Brain microvascular endothelial cell (primary cell): ENCODE results near the gene ACTG2.

Source experiments
- DNase-seq: peaks from one replicate; pipeline ENCODE4 v3.0.0-alpha.2; 2020
- H3K27ac ChIP-seq: fragments of 250-450 bp; sonication (Bioruptor Pico); 2 replicates; pipeline ENCODE4 v1.5.1; 2020; ENCODE audit warnings: mild to moderate bottlenecking, moderate library complexity
- H3K27me3 ChIP-seq: fragments of 250-450 bp; sonication (Bioruptor Pico); replicated peaks from 2 replicates; pipeline ENCODE4 v1.5.1; 2020; ENCODE audit warnings: mild to moderate bottlenecking
- H3K36me3 ChIP-seq: fragments of 250-450 bp; sonication (Bioruptor Pico); replicated peaks from 2 replicates; pipeline ENCODE4 v1.5.1; 2020; ENCODE audit warnings: mild to moderate bottlenecking
- H3K4me3 ChIP-seq: 2 replicates; pipeline ENCODE4 v1.5.1; 2011; ENCODE audit warnings: low read depth, mild to moderate bottlenecking, control low read depth, low read length, moderate library complexity
- CTCF ChIP-seq: IDR thresholded peaks from 2 replicates; pipeline ENCODE4 v1.5.1; 2011; ENCODE audit warnings: low read depth, mild to moderate bottlenecking, moderate library complexity, low read length, control low read depth, inconsistent platforms; ENCODE audit errors: missing control alignments
- in situ Hi-C: cut with HindIII; loops from 2 replicates; pipeline ENCODE4 v1.10.0; 2017; ENCODE audit warnings: low sequenced_read_pairs, low pct_ligation_motif_present

The ACTG2 gene

GRCh38 chr2:73888388-73888787 lies 4.4 kb upstream of the ACTG2 start:
- TF ChIP-seq CTCF = no peak
- H3K4me3 ChIP-seq = no peak overlapping the region
- no peak for DNase-seq
- H3K36me3 ChIP-seq = no peaks in the 10 kb centered on the region
- in situ Hi-C loops = no loop called here
- H3K27ac ChIP-seq = no peak overlapping the region
- H3K27me3 ChIP-seq = no peaks in the 10 kb centered on the region

- Histone ChIP-seq H3K36me3 (no peaks in the 10 kb centered on the region), H3K27me3 (no peaks in the 10 kb centered on the region), H3K4me3 (no peak overlapping the region), H3K27ac (no peak overlapping the region)
- DNase-seq = no peak
- TF ChIP-seq CTCF = no peak
- in situ Hi-C loops = no loop called here
Measured at GRCh38 chr2:73889206-73889605, 3.6 kb upstream of the ACTG2 start.

- no peak for TF ChIP-seq CTCF
- in situ Hi-C loops = no loop called here
- Histone ChIP-seq H3K27ac (no peak overlapping the region), H3K4me3 (no peak overlapping the region), H3K36me3 (no peaks in the 10 kb centered on the region), H3K27me3 (no peaks in the 10 kb centered on the region)
- DNase-seq = no peak
Measured at GRCh38 chr2:73890301-73891092, 2.3 kb upstream of the ACTG2 start.

- no peaks in the 10 kb centered on the region for H3K27me3 ChIP-seq
- H3K4me3 ChIP-seq = no peak overlapping the region
- DNase-seq = no peak
- in situ Hi-C loops = no loop called here
- no peaks in the 10 kb centered on the region for H3K36me3 ChIP-seq
- no peak overlapping the region for H3K27ac ChIP-seq
- TF ChIP-seq CTCF = no peak
Measured at GRCh38 chr2:73891276-73891901, 1.4 kb upstream of the ACTG2 start.

GRCh38 chr2:73893764-73894474 lies 1.1 kb downstream of the ACTG2 start:
- DNase-seq = no peak
- no peaks in the 10 kb centered on the region for H3K27me3 ChIP-seq
- no peaks in the 10 kb centered on the region for H3K36me3 ChIP-seq
- no peak for TF ChIP-seq CTCF
- H3K27ac ChIP-seq = no peak overlapping the region
- in situ Hi-C loops = no loop called here
- H3K4me3 ChIP-seq = no peak overlapping the region
